ENCODE data around the gene CABP5.
"Not testable (repeated sequence)": the region's sequence is repeated elsewhere in the genome, so short reads cannot be mapped to it uniquely, and the experiment has no call there.

The CABP5 gene

DNA sequence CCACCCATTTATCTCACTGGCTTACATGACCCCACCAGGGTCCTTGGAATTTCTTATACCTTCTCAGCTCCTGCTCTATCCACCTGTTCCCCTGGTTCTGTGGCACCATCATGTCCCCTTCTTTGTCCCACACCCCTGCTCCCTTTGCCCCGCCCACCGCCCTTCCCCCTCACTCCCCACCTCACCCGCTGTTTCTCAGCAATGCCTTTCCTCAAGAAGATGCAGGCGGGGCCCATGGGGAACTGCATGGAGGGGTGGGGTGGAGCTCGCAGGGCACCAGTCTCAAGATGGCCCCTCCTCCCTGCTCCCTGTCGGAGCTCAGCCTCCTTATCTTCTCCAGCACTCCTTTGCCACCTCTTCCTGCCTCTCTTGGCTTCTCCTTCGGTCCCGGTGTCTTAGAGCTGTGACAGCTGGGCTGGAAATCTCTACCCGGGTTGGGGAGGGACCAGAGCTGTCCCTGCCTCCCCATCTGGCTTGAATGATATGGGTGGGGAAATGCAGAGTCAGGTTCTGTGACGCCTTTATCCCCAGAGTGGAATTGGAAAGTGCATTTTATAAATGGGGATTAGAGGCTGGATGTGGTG is at the start of gene CABP5:
CABP5 (minus strand) TSS at position 405 of the 584 bp plus-strand sequence; CDS start at position 248, 157 bp downstream.
- DNase-seq, result no peak

GRCh38 chr19:48091111-48091718 is 47.3 kb upstream of the CABP5 start:
- not testable (repeated sequence) for DNase-seq

DNA sequence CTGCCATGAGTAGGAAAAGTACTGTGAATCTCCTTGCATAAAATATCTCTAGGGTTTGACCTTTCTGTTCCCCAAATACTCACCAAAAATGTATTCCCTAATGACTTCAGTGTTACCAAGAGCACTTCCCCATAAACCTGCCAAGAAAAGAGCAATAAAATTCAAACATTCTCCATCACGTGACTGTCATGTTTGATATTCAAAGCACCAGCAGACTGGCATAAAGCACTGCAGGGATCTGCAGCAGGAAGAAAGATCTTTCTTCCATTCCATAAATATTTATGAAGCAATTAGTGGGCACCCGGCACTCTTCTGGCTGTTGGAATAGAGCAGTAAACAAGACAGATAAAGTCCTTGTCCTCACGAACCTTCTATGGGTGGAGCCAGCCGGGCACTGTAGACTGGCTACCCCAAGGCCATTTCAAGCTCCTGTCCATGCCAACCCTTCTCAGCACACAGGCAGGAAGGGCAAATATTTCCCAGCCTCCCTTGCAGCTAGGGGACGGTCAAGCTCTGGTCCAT is 46.5 kb upstream of the CABP5 start:
- no peak for DNase-seq

GRCh38 chr19:48088991-48089390 is 45.1 kb upstream of the CABP5 start:
- DNase-seq, result not testable (repeated sequence)

GRCh38 chr19:48085904-48086864 is 42.3 kb upstream of the CABP5 start:
- DNase-seq, result no peak

GRCh38 chr19:48085076-48085475 is 41.2 kb upstream of the CABP5 start:
- DNase-seq, result no peak

- DNase-seq, result no peak
Observed at GRCh38 chr19:48081106-48081505, 37.2 kb upstream of the CABP5 start.

DNA sequence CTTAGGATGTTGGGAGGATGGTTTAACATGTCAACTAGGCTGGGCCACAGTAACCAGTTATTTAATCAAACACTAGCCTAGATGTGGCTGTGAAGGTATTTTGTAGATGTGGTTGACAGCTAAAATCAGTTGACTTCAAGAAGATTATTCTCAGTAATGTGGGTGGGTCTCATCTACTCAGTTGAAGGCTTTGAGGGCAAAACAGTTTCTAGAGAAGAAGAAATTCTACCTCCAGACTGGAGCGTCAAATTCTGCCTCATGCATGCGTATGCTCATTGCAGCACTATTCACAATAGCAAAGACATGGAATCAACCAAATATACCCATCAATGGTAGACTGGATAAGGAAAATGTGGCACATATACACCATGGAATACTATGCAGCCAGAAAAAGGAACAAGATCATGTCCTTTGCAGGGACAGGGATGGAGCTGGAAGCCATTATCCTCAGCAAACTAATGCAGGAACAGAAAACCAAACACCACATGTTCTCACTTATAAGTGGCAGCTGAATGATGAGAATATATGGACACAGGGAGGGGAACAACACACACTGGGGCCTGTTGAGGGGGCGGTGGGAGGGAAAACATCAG is 26.4 kb upstream of the CABP5 start:
- DNase-seq, result not testable (repeated sequence)

DNA sequence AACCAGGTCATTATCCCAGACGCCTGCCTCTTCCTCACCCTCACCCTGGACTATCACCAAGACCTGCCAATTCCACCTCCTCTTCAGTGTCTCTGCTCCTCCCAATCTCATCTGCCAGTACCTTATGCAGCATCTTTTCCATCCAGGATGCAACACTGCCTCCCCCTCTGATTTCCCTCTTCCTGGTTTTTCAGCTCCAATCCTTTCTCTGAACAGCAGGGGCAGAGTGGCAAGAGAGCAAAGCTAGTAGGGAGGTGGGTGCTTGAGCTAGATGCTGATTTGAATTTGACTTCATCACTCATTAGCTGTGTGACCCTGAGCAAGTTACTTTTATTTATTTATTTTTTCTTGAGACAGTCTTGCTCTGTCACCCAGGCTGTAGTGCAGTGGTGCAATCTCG is 25.6 kb upstream of the CABP5 start:
- no peak for DNase-seq

DNA sequence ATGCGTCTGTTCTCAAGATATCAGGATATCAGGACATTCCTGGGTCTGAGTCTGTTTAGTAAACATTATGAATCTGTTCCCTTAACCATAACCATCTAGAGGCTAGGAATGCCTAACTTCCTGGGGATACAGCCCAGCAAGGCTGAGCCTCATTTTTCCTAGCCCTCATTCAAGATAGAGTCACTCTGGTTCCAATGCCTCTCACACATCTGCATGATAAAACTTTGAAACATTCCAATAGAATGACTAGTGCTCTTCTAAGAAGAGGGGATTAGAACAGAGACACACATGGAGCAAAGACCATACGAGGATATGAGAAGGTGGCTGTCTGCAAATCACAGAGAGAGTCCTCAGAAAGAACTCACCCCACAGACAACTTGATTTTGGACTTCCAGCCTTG is 20.6 kb upstream of the CABP5 start:
- DNase-seq, result no peak

- no peak for DNase-seq
Observed at GRCh38 chr19:48061401-48062344, 17.8 kb upstream of the CABP5 start.

DNA sequence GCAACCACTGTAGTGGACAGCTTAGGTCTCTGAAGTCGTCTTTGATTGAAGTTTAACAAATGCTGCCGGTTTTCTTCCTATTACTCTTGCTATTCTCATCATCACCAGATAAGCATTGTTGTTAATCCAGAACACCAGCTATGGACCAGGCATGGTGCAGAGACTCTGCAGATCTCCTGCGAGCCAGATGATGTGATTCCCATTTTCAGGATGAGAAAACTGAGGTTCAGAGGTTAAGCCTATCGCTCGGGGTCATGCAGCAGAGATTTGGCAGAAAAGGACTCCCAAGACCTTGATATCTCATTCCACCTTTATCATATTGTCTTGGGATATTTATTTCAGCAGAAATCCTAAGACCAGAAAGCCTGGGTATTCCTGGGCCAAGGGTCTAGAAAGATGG is 16.5 kb upstream of the CABP5 start:
- DNase-seq, result no peak

DNA sequence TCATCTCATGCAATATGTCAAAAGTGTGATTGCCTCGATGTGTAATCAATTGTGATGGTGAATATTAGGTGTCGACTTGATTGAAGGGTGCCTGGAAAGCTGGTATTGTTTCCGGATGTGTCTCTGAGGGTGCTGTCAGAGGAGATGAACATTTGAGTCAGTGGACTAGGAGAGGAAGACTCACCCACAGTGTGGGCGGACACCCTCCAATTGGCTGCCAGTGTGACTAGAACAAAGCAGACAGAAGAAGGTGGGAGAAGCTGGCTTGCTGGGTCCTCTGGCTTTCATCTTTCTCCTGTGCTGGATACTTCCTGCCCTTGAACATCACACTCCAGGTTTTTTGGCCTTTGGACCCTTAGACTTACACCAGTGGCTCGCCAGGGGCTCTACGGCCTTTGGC is 15.5 kb upstream of the CABP5 start:
- no peak for DNase-seq

DNA sequence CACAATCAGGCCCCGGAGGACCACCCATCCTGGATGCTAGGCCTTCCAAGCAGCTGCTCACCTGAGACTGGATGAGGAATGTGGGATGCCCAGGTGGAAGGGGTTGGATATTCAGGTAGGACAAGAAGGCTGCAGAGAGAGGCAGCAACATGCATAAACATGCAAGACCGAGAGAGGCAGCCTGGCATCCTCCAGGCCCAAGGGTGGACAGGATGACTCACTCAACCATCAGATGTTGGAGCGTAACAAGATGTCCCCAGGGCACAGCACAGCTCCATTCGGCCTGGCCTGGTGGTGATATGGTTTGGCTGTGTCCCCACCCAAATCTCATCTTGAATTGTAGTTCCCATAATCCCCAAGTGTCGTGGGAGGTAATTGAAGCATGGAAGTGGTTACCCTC is 10.0 kb upstream of the CABP5 start:
- no peak for DNase-seq

DNA sequence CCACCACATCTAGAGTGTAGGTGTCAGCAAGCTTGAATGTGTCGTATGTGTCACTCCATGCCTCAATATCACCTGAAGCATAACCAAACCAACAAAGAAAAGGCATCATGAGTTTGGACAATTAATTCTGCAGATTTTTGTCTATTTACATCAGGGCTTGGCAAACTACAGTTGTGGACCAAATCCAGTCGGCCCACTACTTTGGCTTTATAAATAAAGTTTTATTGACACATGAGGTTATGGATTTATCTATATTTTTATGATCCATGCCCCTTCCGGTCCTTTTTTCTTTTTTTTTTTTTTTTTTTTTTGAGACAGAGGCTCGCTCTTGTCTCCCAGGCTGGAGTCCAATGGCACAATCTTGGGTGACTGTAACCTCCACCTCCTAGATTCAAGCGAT is 9.2 kb upstream of the CABP5 start:
- no peak for DNase-seq

DNA sequence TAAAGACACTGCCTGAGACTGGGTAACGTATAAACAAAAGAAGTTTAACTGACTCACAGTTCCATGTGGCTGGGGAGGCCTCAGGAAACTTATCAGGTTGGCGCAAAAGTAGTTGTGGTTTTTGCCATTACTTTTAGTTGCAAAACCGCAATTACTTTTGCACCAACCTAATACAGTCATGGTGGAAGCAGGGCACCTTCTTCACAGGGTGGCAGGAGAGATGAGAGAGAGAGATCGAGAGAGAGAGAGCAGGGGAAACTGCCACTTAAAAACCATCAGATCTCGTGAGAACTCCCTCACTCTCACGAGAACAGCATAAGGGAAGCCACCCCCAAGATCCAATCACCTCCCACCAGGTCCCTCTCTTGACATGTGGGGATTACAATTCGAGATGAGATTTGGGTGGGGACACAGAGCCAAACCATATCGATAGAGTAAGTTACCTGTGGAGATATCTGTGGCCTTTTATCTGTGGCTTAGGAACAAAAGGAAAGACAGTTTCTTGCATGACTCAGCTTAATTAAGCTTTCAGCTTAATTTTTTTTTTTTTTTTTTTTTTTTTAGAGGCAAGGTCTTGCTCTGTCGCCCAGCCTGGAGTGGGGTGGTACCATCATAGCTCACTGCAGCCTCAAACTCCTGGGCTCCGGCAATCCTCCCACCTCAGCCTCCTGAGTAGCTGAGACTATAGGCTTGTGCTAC is 7.6 kb upstream of the CABP5 start:
- no peak for DNase-seq

DNA sequence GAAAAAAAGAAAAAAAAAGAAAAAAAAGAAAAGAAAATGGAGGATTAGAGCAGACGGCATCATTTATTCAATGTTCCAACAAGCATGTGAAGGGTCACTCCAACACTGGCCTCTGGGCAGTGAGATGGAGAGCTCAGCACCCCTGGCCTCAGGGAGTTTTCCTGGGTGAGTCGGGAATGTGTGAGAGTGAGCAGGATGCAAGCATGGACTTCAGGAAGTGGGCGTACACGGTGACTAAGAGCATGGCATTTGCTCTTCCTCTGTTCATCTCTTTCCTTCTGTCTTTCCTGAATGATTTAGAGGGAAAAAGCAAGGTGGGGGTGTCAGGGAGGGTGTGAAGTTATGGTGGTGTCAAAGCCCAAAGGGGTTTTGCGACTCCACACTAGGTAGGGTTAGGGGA is 682 bp upstream of the CABP5 start:
- DNase-seq, result no peak

DNA sequence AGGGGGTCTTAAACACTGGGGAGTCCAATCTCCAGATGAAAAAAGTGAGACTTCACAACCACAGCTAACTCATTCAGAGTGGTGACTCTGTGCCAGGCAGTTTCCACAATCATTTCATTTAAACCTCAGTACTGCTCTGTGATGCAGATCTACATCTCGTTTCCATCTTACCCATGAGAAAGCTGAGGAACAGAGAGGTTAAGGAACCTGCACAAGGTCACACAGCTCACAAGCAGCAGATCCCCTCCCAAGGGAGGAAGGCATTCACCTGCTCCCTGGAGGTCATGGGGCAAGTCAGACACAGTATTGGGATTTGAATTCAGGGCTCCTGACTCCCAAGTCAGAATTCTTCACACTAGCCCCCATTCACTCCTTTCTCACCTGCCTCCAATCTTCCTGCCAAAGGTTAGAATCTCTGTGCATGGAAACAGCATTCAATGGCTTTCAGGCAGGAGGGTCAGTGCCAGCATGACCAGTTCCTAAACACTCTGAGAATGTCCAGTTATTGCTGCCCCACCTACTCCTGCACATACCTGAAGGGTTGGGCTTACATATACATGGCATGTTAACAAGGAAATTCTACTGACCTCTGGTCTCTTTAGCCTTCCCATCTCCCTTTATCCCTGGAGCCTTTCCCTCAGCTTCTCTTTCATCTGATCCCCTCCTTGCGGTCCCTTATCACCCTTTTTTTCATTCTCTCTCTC is 1.9 kb downstream of the CABP5 start:
- DNase-seq, result no peak

GRCh38 chr19:48036765-48037164 is 7.1 kb downstream of the CABP5 start:
- no peak for DNase-seq

DNA sequence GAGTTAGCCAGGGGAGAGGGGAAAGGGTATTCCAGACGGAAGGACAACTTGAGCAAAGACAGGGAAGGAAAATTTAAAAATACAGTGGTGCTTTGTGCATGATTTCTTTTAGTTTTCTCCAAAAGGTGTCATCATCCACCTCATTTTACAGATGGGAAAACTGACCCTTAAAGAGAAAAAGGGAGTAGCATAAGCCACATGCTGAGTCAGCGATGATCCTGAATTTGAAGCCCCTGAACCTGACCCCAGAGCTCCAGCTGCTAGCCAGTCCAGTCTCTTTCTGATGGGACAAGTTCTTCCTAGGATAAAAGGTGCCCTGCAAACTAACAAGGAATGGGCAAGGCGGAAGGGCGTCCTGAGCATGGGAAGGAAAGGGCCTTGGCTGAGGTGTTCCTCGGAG is 10.3 kb downstream of the CABP5 start:
- DNase-seq, result no peak

DNA sequence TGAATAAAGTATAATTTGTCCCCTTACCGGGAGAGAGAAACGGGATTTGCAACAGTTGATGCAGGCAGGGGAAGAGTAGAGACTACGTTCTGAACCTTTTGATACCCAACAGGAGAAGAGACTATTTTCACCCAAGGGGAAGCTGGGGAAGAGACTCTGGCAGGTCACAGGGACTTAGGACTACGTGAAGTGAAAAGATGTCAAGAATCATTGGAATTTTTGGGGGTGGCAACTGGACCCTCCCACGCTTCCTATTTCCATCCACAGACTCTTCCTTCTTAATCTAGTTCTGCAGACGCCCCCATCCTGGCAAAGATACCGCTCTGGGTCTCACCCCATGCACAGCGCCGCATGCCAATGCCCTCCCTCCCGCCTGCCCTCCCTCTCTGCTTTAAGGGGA is 13.8 kb downstream of the CABP5 start:
- no peak for DNase-seq
